GM19328 (cell line): ENCODE data around the gene GMCL2.

ENCODE experiments used
- ATAC-seq: cut with Tn5 transposase; IDR thresholded peaks from one replicate; pipeline ENCODE4 v1.9.1; 2021; ENCODE audit warnings: mild to moderate bottlenecking, moderate library complexity; ENCODE audit not compliant: unreplicated experiment

Gene GMCL2

DNA sequence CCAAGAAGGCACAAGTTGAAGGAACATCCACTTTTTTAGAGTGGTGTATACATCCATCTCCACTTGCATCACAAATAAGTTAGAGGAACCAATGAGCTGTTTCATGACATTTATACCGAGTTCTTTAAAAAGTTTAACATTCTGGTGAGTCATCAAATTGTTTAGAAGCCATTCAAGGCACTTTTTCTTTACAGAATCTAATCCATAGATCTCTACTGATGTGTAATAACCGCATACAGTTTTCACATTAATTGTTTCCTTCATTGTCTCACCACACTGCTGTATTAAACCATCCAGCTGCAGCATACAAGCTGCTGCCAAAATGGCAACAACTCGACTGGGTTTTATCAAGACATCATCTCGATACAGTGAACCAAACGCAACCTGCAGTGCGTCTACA lies 744 bp downstream of the GMCL2 start:
- ATAC-seq = no peak

- ATAC-seq = no peak
Measured at GRCh38 chr5:178182158-178182876, 4.9 kb downstream of the GMCL2 start.

DNA sequence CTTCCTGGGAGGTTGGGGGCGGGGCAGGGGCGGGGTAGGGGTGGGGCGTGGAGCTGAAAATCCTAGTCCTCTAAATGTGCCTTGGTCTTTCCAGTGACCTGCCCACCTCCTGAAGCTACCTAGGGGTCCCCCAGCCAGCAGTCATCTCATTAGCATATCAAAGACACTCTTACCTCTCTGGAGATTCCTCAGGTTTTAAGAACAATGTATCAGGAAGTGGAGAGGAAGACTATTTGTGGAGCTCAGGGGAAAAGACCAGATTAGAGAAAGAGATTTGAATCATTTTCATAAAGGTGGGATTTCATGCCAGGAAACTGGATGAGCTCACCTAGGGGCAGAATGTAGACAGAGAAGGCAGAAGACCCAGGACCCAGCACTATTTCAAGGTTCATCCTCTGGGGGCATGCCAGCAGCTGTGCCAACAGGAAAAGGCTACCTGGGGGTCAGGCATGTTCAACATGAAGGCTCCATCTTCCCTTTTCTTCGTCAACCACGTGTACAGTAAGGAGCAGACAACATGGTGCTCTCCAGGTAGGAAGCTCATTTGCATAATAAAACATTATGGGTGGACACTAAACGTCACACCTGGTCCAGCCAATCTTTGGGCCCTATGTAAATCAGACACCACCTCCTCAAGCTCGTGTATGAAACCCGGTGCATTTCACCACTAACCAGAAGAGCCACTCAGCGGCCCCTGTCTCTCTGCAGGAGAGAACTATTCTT lies 6.9 kb downstream of the GMCL2 start:
- no peak for ATAC-seq

- no peak for ATAC-seq
Measured at GRCh38 chr5:178177569-178177968, 9.6 kb downstream of the GMCL2 start.

- no peak for ATAC-seq
Measured at GRCh38 chr5:178176791-178177190, 10.4 kb downstream of the GMCL2 start.

GRCh38 chr5:178174456-178174855 lies 12.7 kb downstream of the GMCL2 start:
- no peak for ATAC-seq

DNA sequence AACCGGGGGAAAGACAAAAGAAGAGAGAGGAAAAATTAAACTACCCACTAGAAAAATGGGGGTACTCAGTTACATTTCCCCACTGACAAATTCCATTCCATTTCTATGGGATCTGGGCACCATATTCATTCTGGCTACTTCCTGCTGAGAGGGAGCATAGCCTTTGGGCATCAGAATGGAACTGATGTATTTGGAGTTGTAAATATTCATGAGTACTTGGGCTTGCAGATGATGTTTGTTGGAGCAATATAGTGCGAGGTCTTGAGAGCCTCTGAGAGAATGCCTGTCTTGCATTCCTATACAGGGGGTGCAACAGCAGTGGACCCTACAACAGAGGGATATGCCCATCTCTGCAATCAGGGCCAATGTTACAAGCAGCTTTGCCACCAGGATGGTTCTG lies 16.7 kb downstream of the GMCL2 start:
- ATAC-seq = no peak

GRCh38 chr5:178165581-178165980 lies 21.6 kb downstream of the GMCL2 start:
- no peak for ATAC-seq

GRCh38 chr5:178163772-178164735 lies 23.1 kb downstream of the GMCL2 start:
- ATAC-seq = peak; percentile 83

DNA sequence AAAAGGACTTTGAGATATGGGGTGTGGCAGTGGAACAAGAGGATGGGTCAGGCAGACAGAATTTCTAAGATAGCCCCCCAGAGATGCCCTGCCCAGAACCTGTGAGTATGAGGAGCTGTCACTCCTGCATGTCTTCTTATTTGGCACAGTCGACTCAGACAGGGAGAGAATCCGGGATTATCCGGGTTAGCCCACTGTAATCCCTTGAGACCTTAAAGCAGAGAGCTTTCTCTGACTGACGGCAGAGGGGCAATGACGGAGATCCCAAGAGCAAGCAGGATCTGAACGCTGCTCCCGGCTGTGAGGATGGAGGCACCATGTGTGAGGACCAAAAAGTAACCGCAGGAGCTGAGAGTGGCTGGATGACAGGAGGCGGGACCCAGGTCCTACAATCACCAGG lies 24.7 kb downstream of the GMCL2 start:
- no peak for ATAC-seq

- no peak for ATAC-seq
Measured at GRCh38 chr5:178160176-178160575, 27.0 kb downstream of the GMCL2 start.

DNA sequence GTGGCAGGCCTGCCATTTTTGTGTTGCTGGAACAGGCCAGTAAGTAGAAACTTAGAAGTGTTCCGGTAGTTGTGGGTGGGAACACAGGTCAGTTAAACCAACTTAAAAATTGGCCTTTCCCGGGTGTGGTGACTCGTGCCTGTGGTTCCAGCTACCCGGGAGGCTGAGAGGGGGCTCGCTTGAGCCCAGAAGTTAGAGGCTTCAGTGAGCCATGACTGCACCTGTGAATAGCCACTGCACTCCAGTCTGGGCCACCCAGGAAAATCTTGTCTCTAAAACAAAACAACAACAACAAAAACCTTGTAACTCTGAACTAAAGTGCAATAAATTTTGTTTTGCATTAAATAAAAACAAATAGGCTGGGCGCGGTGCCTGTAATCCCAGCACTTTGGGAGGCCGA lies 32.1 kb downstream of the GMCL2 start:
- ATAC-seq = no peak

- peak; percentile 97 for ATAC-seq
Measured at GRCh38 chr5:178153530-178154340, 33.4 kb downstream of the GMCL2 start, which contains the start of gene NHP2. Gene NHP2 (minus strand): TSS chr5:178153885. CDS start chr5:178153817, 68 bp downstream.

- no peak for ATAC-seq
Measured at GRCh38 chr5:178152491-178153444, 34.4 kb downstream of the GMCL2 start.

GRCh38 chr5:178150977-178151734 lies 36.0 kb downstream of the GMCL2 start:
- no peak for ATAC-seq

- no peak for ATAC-seq
Measured at GRCh38 chr5:178149199-178149932, 37.8 kb downstream of the GMCL2 start.

DNA sequence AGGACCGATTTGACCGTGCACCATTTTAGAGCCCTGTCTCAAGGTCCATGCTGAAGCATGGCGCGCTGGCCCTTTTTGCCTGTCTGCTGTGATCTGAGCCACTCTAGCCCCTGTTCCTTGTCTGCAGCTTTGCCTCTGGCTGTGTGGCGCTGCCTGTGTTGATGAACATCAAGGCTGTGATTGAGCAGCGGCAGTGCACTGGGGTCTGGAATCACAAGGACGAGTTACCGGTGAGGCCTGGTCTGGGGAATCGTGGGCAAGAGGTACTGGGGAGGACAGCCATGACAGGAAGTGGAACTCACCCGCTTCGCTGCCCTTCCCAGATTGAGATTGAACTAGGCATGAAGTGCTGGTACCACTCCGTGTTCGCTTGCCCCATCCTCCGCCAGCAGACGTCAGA lies 39.8 kb downstream of the GMCL2 start:
- no peak for ATAC-seq
